H54 (cell line): ENCODE data around the gene ARMC5.

Source experiments
- DNase-seq: peaks from one replicate; pipeline ENCODE4 v3.0.0; 2011; ENCODE audit warnings: low spot score, mixed read lengths; ENCODE audit not compliant: insufficient read length
- FAIRE-seq: peaks from 3 replicates; lab custom pipeline; 2011; peaks lifted over from hg19 to GRCh38; lab: Jason Lieb, UNC
- POLR2A ChIP-seq: IDR thresholded peaks from 2 replicates; pipeline ENCODE4 v1.6.1; 2011; ENCODE audit warnings: low read depth, mild to moderate bottlenecking, low read length

Gene ARMC5

DNA sequence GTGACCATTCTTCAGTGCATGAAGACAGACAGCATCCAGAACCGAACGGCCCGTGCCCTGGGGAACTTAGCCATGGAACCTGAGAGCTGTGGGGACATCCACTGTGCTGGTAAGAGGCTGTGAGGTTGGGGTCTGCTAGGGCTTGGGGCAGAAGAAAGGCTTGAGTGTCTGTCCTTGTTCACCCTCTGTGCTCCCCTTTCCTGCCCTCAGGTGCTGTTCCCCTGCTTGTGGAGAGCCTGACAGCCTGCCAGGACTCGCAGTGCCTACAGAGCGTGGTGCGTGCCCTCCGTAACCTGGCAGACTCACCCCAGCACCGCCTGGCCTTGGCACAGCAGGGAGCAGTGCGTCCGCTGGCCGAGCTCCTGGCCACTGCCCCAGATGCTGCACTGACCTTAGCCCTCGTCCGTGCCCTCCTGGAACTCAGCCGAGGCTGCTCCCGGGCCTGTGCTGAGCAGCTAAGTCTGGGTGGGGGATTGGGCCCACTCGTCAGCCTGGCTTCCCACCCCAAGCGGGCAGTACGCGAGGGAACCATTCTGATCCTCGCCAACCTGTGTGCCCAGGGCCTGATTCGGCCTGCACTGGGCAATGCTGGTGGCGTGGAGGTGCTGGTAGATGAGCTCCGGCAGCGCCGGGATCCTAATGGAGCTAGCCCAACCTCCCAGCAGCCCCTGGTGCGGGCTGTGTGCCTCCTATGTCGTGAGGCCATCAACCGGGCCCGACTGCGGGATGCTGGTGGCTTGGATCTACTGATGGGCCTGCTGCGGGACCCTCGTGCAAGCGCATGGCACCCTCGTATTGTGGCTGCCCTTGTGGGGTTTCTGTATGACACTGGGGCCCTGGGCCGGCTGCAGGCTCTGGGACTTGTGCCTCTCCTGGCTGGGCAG is 2.9 kb downstream of the ARMC5 start:
- TF ChIP-seq POLR2A, result no peak
- no peak for FAIRE-seq

DNA sequence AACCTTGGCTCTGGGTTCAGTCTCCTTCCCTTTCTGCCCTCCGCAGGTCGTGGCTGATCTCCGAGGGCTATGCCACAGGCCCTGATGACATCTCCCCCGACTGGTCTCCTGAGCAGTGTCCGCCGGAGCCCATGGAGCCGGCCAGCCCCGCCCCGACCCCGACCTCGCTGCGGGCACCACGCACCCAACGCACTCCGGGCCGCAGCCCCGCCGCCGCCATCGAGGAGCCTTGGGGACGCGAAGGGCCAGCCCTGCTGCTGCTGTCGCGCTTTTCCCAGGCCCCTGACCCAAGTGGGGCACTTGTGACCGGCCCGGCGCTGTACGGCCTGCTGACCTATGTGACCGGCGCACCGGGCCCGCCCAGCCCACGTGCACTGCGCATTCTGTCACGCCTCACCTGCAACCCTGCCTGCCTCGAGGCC is 5.1 kb downstream of the ARMC5 start:
- DNase-seq (no peak), FAIRE-seq (no peak)
- no peak for TF ChIP-seq POLR2A

More for the DNA sequence above, 2.9 kb downstream of the ARMC5 start:
- DNase-seq, result no peak

DNA sequence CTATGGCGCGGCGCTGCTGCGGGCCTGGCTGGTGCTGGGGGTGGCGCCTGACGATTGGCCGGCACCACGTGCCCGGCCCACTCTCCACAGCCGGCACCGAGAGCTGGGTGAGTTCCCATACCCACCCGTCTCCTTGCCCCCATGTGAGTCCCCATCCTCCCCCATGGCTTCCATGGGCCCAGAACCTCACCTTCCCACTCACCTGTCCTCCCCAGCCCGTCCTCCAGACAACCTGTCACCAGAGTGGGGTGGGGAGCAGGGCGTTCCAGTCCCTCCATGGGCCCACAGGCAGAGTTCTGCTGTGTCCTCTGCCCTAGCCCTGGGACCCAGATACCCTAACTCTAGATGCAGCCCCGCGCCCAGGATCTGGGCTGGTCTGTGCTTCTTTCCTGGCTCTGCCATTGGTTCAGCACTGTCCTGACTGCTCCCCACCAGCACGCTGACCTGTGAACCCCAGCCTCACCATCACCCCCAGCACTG is 5.5 kb downstream of the ARMC5 start:
- no peak for TF ChIP-seq POLR2A
- FAIRE-seq (no peak), DNase-seq (no peak)

DNA sequence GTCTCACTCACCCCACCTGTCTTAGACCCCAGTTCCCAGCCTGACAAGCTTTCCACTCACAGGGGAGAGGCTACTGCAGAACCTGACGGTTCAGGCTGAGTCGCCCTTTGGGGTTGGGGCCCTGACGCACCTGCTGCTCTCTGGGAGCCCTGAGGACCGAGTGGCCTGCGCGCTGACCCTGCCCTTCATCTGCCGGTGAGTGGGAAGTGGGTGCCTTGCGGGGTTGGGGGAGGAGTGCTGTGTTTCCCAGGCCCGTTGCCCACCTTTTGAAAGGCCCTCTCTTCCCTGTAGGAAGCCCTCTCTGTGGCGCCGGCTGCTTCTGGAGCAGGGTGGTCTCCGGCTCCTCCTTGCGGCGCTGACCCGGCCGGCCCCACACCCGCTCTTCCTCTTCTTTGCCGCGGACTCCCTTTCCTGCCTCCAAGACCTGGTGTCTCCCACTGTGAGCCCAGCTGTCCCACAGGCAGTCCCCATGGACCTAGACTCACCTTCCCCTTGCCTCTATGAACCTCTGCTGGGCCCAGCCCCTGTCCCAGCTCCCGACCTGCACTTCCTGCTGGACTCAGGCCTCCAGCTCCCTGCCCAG is 6.6 kb downstream of the ARMC5 start:
- no peak for TF ChIP-seq POLR2A
- DNase-seq (no peak), FAIRE-seq (no peak)

DNA sequence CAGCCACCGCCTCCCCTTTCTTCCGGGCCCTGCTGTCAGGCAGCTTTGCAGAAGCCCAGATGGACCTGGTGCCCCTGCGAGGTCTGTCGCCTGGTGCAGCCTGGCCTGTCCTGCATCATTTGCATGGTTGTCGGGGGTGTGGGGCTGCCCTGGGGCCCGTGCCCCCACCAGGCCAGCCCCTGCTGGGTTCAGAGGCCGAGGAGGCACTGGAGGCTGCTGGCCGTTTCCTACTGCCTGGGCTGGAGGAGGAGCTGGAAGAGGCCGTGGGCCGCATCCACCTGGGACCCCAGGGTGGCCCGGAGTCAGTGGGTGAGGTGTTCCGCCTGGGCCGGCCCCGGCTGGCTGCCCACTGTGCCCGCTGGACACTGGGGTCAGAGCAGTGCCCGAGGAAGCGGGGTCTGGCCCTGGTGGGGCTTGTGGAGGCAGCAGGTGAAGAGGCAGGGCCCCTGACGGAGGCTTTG is 7.1 kb downstream of the ARMC5 start:
- DNase-seq (no peak), FAIRE-seq (no peak)
- no peak for TF ChIP-seq POLR2A

DNA sequence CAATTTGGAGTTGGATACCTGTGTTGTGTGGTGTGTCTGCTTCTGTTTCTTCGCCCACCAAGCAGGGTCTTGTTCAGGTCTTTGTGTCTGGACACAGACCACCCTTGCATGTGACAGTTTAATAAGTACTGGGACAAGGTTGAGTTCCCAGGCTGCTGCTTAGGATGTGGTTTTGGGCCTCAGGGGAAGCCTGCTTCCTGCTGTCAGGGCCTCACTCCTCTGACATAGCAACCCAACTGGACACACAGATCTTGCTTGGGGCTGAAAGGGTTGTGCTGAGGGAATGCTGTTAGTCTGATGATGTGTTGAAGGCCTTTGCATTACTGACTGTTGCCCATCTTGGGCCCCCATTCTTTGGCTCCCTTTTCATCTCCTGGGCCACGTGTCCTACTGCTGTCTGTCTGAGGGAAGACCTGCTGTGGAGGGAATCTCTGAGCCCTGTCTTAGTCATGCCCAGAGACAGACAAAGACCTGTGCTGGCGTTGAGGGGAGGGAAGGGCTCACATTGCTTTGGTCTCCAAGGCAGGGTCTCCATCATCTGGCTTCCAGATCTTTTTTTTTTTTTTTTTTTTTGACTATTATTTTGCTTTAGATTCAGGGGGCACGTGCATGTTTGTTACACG is 8.0 kb downstream of the ARMC5 start:
- no peak for TF ChIP-seq POLR2A
- DNase-seq (no peak), FAIRE-seq (no peak)

DNA sequence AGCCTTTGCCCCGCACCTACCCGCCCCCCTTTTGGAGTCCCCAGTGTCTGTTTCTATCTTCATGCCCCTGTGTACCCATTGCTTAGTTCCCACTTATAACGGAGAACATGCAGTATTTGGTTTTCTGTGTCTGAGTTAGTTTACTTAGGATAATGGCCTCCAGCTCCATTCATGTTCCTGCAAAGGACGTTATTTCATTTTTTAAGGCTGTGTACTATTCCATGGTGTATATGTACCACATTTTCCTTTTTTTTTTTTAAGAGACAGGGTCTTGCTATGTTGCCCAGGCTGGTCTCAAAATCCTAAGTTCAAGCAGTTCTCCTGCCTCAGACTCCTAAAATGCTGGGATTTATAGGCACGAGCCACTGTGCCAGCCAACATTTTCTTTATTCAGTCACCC is 8.6 kb downstream of the ARMC5 start:
- no peak for TF ChIP-seq POLR2A
- no peak for FAIRE-seq
- no peak for DNase-seq

DNA sequence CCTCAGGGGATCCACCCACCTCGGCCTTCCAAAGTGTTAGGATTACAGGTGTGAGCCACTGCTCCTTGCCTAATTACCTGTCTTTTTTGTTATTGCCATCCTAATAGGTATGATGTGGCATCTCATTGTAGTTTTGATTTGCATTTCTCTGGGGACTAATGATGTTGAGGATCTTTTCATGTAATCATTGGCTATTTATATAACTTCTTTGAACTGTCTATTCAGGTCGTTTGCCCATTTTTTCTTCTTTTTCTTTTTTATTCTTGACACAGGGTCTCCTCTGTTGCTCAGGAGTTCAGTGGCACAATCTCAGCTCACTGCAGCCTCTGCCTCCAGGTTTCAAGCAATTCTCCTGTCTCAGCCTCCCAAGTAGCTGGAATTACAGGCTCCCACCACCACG is 11.3 kb downstream of the ARMC5 start:
- no peak for DNase-seq
- FAIRE-seq, result no peak
- no peak for TF ChIP-seq POLR2A

DNA sequence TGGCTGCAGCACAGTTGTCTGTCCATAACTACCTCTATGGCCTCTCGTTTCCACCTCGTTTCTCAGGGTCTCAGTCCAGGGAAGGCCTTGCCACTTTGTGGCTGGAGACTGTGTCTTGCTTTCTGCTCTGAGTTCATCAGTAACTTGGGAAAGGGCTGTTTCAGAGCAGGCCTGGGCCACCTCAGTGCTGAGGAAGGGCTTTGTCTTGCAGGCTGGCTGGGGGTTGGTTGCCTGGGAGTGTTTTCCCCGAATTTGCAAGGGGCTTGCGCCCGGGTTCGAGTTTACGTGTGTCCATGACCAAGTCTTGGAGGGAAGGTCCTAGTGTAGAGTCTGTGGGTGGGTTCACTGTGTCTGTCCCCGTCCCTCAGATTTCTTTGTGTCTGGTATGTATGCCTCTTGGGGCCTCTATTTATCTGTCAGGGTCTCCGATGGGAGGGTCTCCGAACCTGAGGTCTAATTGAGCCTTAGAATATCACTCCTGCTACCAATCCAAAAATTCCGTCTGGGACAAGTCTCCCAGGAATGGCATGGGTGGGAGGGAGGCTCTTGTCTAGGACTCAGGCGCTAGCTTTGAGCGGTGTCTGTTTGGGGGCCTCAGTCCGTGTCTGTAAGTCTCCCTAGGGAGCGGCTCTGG is 12.1 kb downstream of the ARMC5 start:
- TF ChIP-seq POLR2A, result no peak
- FAIRE-seq, result no peak
- DNase-seq, result no peak

DNA sequence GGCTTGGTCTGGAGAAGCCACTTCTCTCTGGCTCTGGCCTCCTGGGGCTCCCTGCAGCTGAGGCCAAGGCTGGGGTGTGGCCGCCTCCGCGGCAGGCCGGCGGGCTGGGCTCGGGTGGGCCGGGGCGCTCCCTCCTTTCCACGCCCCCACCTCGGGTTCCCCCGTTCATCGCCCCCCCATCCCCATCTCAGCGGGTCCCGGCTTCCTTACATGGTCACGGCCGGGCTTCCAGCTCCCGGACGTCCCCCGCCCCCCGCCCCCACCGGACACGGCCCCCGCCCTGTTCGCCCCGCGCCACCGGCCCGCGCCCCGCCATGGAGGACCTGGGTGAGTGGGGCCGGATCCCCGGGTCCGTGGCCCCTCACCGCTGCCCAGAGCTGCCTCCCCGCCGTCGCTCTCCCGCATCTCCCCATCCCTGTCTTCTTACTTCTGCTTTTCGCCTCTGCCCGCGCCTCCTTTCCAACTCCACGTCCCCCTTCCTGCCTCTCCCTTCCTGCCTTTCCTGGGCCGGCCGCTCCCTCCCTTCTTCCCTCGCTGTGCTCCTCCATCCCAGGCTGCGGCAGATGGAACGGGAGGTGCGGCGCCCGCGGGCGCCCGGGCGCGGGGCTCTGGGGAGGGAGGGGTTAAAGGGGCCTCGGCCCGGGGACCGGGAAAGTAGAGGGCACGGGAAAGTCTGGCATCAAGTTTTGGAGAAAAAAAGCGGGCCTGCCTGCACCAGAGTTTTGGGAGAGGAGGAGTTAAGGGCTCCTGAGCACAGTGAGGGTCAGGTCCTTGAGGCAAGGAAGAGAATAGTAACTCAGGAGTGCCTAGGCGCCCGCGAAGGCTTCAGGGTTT is 12.8 kb downstream of the ARMC5 start, which contains the start of gene TGFB1I1:
Gene TGFB1I1 (plus strand): TSS at position 278 of the 834 bp plus-strand sequence. CDS start 37 bp downstream, at position 315.
- TF ChIP-seq POLR2A, result peak; percentile 37; the same call in 1 of the 2 replicates
- DNase-seq (peak; percentile 81), FAIRE-seq (no peak)

DNA sequence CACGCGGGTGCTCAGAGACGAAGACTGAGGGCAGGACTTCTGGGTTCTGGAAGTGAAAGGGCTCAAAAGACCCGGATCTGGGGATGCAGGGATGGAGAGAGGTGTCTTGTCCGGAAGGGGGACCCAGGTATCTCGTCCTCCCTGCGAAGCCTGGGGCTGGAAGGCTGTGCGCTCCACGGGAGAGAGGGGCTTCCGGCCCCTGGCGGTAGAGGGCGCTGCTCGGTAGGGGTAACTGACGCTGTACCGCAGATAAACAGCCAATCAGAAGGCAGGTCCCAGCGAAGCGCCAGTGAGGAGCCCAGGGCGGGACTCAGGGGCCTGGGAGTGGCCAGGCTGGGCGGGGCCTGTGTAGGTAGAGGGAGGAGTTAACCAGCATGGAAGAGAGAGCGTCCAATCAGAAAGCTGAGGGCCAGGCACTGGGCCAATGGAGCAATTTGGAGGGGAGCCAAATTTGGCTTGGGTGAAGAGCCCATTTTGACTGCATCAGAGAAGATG is 13.5 kb downstream of the ARMC5 start:
- 0 out of 2 replicates have a peak, but pooled peaks have one; percentile 17 for TF ChIP-seq POLR2A
- FAIRE-seq (peak; percentile 6), DNase-seq (peak; percentile 97)

DNA sequence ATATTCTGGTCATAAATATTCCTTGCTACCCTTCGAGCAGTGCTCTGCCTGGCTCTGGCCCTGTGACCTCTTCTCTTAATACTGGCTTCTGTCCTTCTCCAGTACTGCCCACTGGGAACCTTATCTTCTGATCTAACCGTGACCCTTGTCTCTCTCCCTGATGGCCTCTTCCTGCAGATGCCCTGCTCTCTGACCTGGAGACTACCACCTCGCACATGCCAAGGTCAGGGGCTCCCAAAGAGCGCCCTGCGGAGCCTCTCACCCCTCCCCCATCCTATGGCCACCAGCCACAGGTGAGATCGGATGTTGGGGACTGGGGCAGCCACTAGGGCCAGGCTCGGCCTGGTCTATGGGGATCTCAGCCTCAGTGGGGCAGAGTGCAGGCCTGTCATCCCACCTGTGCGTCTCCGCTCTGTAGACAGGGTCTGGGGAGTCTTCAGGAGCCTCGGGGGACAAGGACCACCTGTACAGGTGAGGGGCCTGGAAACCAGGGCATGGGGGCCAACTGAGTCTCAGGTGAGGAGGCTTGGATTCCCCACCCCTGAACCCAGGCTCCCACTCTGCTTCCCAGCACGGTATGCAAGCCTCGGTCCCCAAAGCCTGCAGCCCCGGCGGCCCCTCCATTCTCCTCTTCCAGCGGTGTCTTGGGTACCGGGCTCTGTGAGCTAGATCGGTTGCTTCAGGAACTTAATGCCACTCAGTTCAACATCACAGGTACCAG is 14.1 kb downstream of the ARMC5 start:
- TF ChIP-seq POLR2A, result no peak
- FAIRE-seq, result no peak
- DNase-seq, result no peak
